ENCODE measurements around the gene PRTG. TPM values are rescaled to one million over a fixed set of nuclear protein-coding genes. Genes with fewer than 3 reads are reported as not detected.
"Not testable (repeated sequence)": the region's sequence is repeated elsewhere in the genome, so short reads cannot be mapped to it uniquely, and the experiment has no call there.

Gene PRTG
- total RNA-seq, 1 experiment from 2014 or later: 11.4 TPM

DNA sequence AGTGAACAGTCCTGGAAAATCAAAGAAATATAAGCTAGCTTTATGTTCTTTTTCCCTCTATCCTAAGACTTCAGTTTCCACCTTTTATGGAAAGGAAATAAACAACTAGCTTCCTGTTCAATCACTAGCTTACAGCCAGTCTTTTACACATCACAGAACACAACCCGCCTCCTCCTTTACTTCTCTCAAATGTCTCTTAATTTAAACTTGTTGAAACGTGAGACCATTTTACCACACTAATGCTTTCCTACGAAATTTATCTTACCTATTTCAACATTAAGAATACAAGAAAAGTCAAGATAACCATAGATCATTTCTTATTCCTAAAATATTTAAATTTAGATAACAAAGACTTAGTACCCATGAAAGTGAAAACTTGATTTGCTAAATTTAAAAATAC, 6.2 kb downstream of the PRTG start:
- POLR2A ChIA-PET: no interaction called here
- no peak for TF ChIP-seq SIN3A (IDR thresholded peaks at IDR 0.05; ENCODE audit: borderline replicate concordance, insufficient read depth, low read depth, low read length)
- no peak for ATAC-seq

GRCh38 chr15:55734641-55735040, 8.3 kb downstream of the PRTG start:
- TF ChIP-seq, protein P1, sequence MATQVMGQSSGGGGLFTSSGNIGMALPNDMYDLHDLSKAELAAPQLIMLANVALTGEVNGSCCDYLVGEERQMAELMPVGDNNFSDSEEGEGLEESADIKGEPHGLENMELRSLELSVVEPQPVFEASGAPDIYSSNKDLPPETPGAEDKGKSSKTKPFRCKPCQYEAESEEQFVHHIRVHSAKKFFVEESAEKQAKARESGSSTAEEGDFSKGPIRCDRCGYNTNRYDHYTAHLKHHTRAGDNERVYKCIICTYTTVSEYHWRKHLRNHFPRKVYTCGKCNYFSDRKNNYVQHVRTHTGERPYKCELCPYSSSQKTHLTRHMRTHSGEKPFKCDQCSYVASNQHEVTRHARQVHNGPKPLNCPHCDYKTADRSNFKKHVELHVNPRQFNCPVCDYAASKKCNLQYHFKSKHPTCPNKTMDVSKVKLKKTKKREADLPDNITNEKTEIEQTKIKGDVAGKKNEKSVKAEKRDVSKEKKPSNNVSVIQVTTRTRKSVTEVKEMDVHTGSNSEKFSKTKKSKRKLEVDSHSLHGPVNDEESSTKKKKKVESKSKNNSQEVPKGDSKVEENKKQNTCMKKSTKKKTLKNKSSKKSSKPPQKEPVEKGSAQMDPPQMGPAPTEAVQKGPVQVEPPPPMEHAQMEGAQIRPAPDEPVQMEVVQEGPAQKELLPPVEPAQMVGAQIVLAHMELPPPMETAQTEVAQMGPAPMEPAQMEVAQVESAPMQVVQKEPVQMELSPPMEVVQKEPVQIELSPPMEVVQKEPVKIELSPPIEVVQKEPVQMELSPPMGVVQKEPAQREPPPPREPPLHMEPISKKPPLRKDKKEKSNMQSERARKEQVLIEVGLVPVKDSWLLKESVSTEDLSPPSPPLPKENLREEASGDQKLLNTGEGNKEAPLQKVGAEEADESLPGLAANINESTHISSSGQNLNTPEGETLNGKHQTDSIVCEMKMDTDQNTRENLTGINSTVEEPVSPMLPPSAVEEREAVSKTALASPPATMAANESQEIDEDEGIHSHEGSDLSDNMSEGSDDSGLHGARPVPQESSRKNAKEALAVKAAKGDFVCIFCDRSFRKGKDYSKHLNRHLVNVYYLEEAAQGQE (IDR thresholded peaks at IDR 0.05; ENCODE audit: insufficient read depth in 1 of 2, low read depth in 2 of 2, low read length in 1 of 2): no peak
- no peak for TF ChIP-seq TCF7L2 (IDR thresholded peaks at IDR 0.05; ENCODE audit: low read depth, low read length)
- TF ChIP-seq CTCF (IDR thresholded peaks at IDR 0.05): no peak
- no peak for TF ChIP-seq SIN3A (IDR thresholded peaks at IDR 0.05; ENCODE audit: borderline replicate concordance, insufficient read depth, low read depth, low read length)
- no peak for TF ChIP-seq POLR2AphosphoS5 (IDR thresholded peaks at IDR 0.05; ENCODE audit: low read depth, low read length)
- H3K36me3 ChIP-seq (ENCODE audit: control insufficient read depth, insufficient read depth, low read length): no peaks in the 10 kb centered on the region
- intact Hi-C loops (cut with micrococcal nuclease; ENCODE audit: unreplicated experiment): no loop called here
- no peak for DNase-seq (ENCODE audit: low read depth, low spot score)
- BruUV-seq (replicated peaks): no TSS peak
- in situ Hi-C loops (cut with HindIII; ENCODE audit: low pct_unique_long_range_greater_than_20kb, low sequenced_read_pairs): no loop called here
- H3K4me3 ChIP-seq (ENCODE audit: low read depth in 2 of 2, low read length in 2 of 2): no peak overlapping the region
- no peaks in the 10 kb centered on the region for H3K9me3 ChIP-seq (ENCODE audit: control insufficient read depth, insufficient read depth, low read depth, low read length)
- POLR2A ChIA-PET: no interaction called here
- H3K27me3 ChIP-seq (ENCODE audit: control insufficient read depth, insufficient read depth, low read length): no peaks in the 10 kb centered on the region
- CTCF ChIA-PET: no interaction called here
- H3K4me1 ChIP-seq (ENCODE audit: control insufficient read depth, insufficient read depth, low read length): peaks cover 13% of the 10 kb centered on the region
- H3K27ac ChIP-seq (ENCODE audit: low read length): no peak overlapping the region
- ATAC-seq: no peak

More for the DNA sequence above, 6.2 kb downstream of the PRTG start:
- peaks cover 24% of the 10 kb centered on the region for H3K4me1 ChIP-seq (ENCODE audit: control insufficient read depth, insufficient read depth, low read length)
- H3K4me3 ChIP-seq (ENCODE audit: low read depth in 2 of 2, low read length in 2 of 2): no peak overlapping the region
- H3K27ac ChIP-seq (ENCODE audit: low read length): no peak overlapping the region
- in situ Hi-C loops (cut with HindIII; ENCODE audit: low pct_unique_long_range_greater_than_20kb, low sequenced_read_pairs): no loop called here
- intact Hi-C loops (cut with micrococcal nuclease; ENCODE audit: unreplicated experiment): no loop called here
- no peaks in the 10 kb centered on the region for H3K27me3 ChIP-seq (ENCODE audit: control insufficient read depth, insufficient read depth, low read length)
- no peaks in the 10 kb centered on the region for H3K36me3 ChIP-seq (ENCODE audit: control insufficient read depth, insufficient read depth, low read length)
- H3K9me3 ChIP-seq (ENCODE audit: control insufficient read depth, insufficient read depth, low read depth, low read length): no peaks in the 10 kb centered on the region
- CTCF ChIA-PET: no interaction called here
- BruUV-seq (replicated peaks): no TSS peak
- DNase-seq (ENCODE audit: low read depth, low spot score): no peak

- H3K4me3 ChIP-seq (ENCODE audit: low read depth in 2 of 2, low read length in 2 of 2); DNase-seq (ENCODE audit: low read depth, low spot score); H3K36me3 ChIP-seq (ENCODE audit: control insufficient read depth, insufficient read depth, low read length); H3K27me3 ChIP-seq (ENCODE audit: control insufficient read depth, insufficient read depth, low read length); in situ Hi-C loops (cut with HindIII; ENCODE audit: low pct_unique_long_range_greater_than_20kb, low sequenced_read_pairs); intact Hi-C loops (cut with micrococcal nuclease; ENCODE audit: unreplicated experiment); H3K9me3 ChIP-seq (ENCODE audit: control insufficient read depth, insufficient read depth, low read depth, low read length); H3K27ac ChIP-seq (ENCODE audit: low read length); ATAC-seq; BruUV-seq (replicated peaks); POLR2A ChIA-PET: not testable (repeated sequence)
- CTCF ChIA-PET: interaction anchor here (0.7 kb wide), 1 partner anchor 111 kb away, joined by 5 read pairs; no protein-coding TSS in a partner anchor
- H3K4me1 ChIP-seq (ENCODE audit: control insufficient read depth, insufficient read depth, low read length): peaks cover 13% of the 10 kb centered on the region
Measured at GRCh38 chr15:55733461-55733860, 9.5 kb downstream of the PRTG start.
